Activated CD4-positive, alpha-beta memory T cell treated with anti-CD3 and anti-CD28 coated beads for 36 hours (primary cell): Measurements from ENCODE around the gene SRD5A1. TPM values are rescaled to one million over a fixed set of nuclear protein-coding genes. Genes with fewer than 3 reads are reported as not detected.

Experiments used
- CTCF ChIA-PET: fragments of 350-600 bp; sonication (Branson Sonifier 250); formaldehyde crosslinking; loops from one replicate; lab custom pipeline; 2021; ENCODE audit warnings: antibody characterized with exemption, inconsistent platforms; lab: Charles Lee
- POLR2A ChIA-PET: fragments of 350-600 bp; sonication (Branson Sonifier 250); formaldehyde crosslinking; loops from one replicate; lab custom pipeline; 2021; ENCODE audit warnings: antibody characterized with exemption; lab: Charles Lee
- DNase-seq: peaks from one replicate; pipeline ENCODE4 v3.0.0-alpha.2; 2020
- H3K27ac Mint-ChIP-seq: one replicate; pipeline ENCODE4 v1.8.0; 2021; ENCODE audit warnings: mixed read lengths
- H3K27me3 Mint-ChIP-seq: one replicate; pipeline ENCODE4 v1.8.0; 2021; ENCODE audit warnings: mixed read lengths
- H3K36me3 Mint-ChIP-seq: one replicate; pipeline ENCODE4 v1.8.0; 2021; ENCODE audit warnings: mixed read lengths
- H3K4me1 Mint-ChIP-seq: one replicate; pipeline ENCODE4 v1.8.0; 2021; ENCODE audit warnings: low read depth, mixed read lengths
- H3K4me3 Mint-ChIP-seq: one replicate; pipeline ENCODE4 v1.8.0; 2021; ENCODE audit warnings: mild to moderate bottlenecking, mixed read lengths
- H3K9me3 Mint-ChIP-seq: one replicate; pipeline ENCODE4 v1.8.0; 2021; ENCODE audit warnings: mixed read lengths
- intact Hi-C: fragments of 100-400 bp; cut with micrococcal nuclease; formaldehyde crosslinking; loops from one replicate; pipeline ENCODE4 v1.15.1; 2023
- total RNA-seq, 2 experiments: library from RNA; stranded (reverse); gene quantifications; one replicate each; pipeline ENCODE4 v1.2.3, GENCODE V29; 2021

SRD5A1 gene
- total RNA-seq, 2 experiments from 2014 or later: 9.5 to 11.0 TPM

- Mint-ChIP-seq H3K4me3 (no peak overlapping the region), H3K36me3 (peaks cover 63% of the 10 kb centered on the region), H3K27ac (no peak overlapping the region), H3K9me3 (no peaks in the 10 kb centered on the region), H3K27me3 (no peaks in the 10 kb centered on the region), H3K4me1 (no peaks in the 10 kb centered on the region)
- ChIA-PET POLR2A (no interaction called here), CTCF (no interaction called here)
- DNase-seq: no peak
- intact Hi-C loops: no loop called here
Observed at GRCh38 chr5:6607559-6607936, 25.7 kb upstream of the SRD5A1 start.

GRCh38 chr5:6608016-6608415 is 25.2 kb upstream of the SRD5A1 start:
- H3K4me1 Mint-ChIP-seq: peaks cover 3% of the 10 kb centered on the region
- no peaks in the 10 kb centered on the region for H3K27me3 Mint-ChIP-seq
- ChIA-PET POLR2A (no interaction called here), CTCF (no interaction called here)
- H3K4me3 Mint-ChIP-seq: no peak overlapping the region
- peaks cover 63% of the 10 kb centered on the region for H3K36me3 Mint-ChIP-seq
- H3K27ac Mint-ChIP-seq: no peak overlapping the region
- intact Hi-C loops: no loop called here
- no peaks in the 10 kb centered on the region for H3K9me3 Mint-ChIP-seq
- DNase-seq: no peak

- Mint-ChIP-seq H3K27me3 (no peaks in the 10 kb centered on the region), H3K27ac (no peak overlapping the region), H3K36me3 (peaks cover 70% of the 10 kb centered on the region), H3K9me3 (no peaks in the 10 kb centered on the region), H3K4me1 (peaks cover 24% of the 10 kb centered on the region), H3K4me3 (no peak overlapping the region)
- no peak for DNase-seq
- intact Hi-C loops: no loop called here
- ChIA-PET POLR2A (no interaction called here), CTCF (no interaction called here)
Observed at GRCh38 chr5:6611334-6612256, 21.6 kb upstream of the SRD5A1 start.

GRCh38 chr5:6615034-6615815 is 18.0 kb upstream of the SRD5A1 start:
- Mint-ChIP-seq H3K27ac (peak overlapping the region; percentile 18), H3K4me3 (no peak overlapping the region), H3K36me3 (peaks cover 57% of the 10 kb centered on the region), H3K4me1 (peaks cover 24% of the 10 kb centered on the region), H3K9me3 (no peaks in the 10 kb centered on the region), H3K27me3 (no peaks in the 10 kb centered on the region)
- no peak for DNase-seq
- POLR2A ChIA-PET: no interaction called here
- CTCF ChIA-PET: no interaction called here
- intact Hi-C loops: no loop called here

GRCh38 chr5:6616632-6617031 is 16.6 kb upstream of the SRD5A1 start:
- Mint-ChIP-seq H3K9me3 (no peaks in the 10 kb centered on the region), H3K36me3 (peaks cover 58% of the 10 kb centered on the region), H3K4me1 (peaks cover 24% of the 10 kb centered on the region), H3K4me3 (no peak overlapping the region), H3K27me3 (no peaks in the 10 kb centered on the region), H3K27ac (no peak overlapping the region)
- no peak for DNase-seq
- intact Hi-C loops: no loop called here
- CTCF ChIA-PET: interaction anchor here (0.6 kb wide), 1 partner anchor 11 kb away, joined by 3 read pairs; no protein-coding TSS in a partner anchor
- POLR2A ChIA-PET: no interaction called here

GRCh38 chr5:6623228-6623627 is 10.0 kb upstream of the SRD5A1 start:
- DNase-seq: no peak
- intact Hi-C loops: no loop called here
- Mint-ChIP-seq H3K27ac (no peak overlapping the region), H3K4me1 (peaks cover 17% of the 10 kb centered on the region), H3K27me3 (no peaks in the 10 kb centered on the region), H3K4me3 (no peak overlapping the region), H3K9me3 (peaks cover 16% of the 10 kb centered on the region), H3K36me3 (peaks cover 67% of the 10 kb centered on the region)
- CTCF ChIA-PET: interaction anchor here (0.7 kb wide), 1 partner anchor 123 kb away, joined by 3 read pairs; no protein-coding TSS in a partner anchor
- POLR2A ChIA-PET: no interaction called here

- intact Hi-C loops: no loop called here
- peaks cover 20% of the 10 kb centered on the region for H3K4me1 Mint-ChIP-seq
- peaks cover 16% of the 10 kb centered on the region for H3K9me3 Mint-ChIP-seq
- DNase-seq: no peak
- CTCF ChIA-PET: interaction anchor here (0.6 to 0.9 kb wide), 2 partner anchors 9 to 121 kb away, joined by 3 read pairs; partner anchors contain the start of gene NSUN2
- H3K27me3 Mint-ChIP-seq: no peaks in the 10 kb centered on the region
- peaks cover 70% of the 10 kb centered on the region for H3K36me3 Mint-ChIP-seq
- POLR2A ChIA-PET: interaction anchor here (1.5 kb wide), 1 partner anchor 10 kb away, joined by 3 read pairs; the partner anchor contains the start of gene SRD5A1
- H3K27ac Mint-ChIP-seq: no peak overlapping the region
- H3K4me3 Mint-ChIP-seq: no peak overlapping the region
Observed at GRCh38 chr5:6623941-6624340, 9.3 kb upstream of the SRD5A1 start.

- H3K9me3 Mint-ChIP-seq: peaks cover 16% of the 10 kb centered on the region
- no peak overlapping the region for H3K4me3 Mint-ChIP-seq
- no peak for DNase-seq
- H3K27ac Mint-ChIP-seq: no peak overlapping the region
- POLR2A ChIA-PET: no interaction called here
- CTCF ChIA-PET: interaction anchor here (0.6 to 1.8 kb wide), 2 partner anchors 69 to 119 kb away, joined by 3 to 6 read pairs; no protein-coding TSS in a partner anchor
- H3K36me3 Mint-ChIP-seq: peaks cover 83% of the 10 kb centered on the region
- H3K27me3 Mint-ChIP-seq: no peaks in the 10 kb centered on the region
- intact Hi-C loops: no loop called here
- peaks cover 43% of the 10 kb centered on the region for H3K4me1 Mint-ChIP-seq
Observed at GRCh38 chr5:6626508-6626907, 6.7 kb upstream of the SRD5A1 start.

GRCh38 chr5:6631441-6631840 is 1.8 kb upstream of the SRD5A1 start:
- peak overlapping the region; percentile 65 for H3K27ac Mint-ChIP-seq
- peak overlapping the region; percentile 97 for H3K4me3 Mint-ChIP-seq
- ChIA-PET CTCF (interaction anchor here (2.9 kb wide), 1 partner anchor 113 kb away, joined by 20 read pairs; no protein-coding TSS in a partner anchor), POLR2A (interaction anchor here (1.6 kb wide), 1 partner anchor 12 kb away, joined by 3 read pairs; no protein-coding TSS in a partner anchor)
- H3K36me3 Mint-ChIP-seq: peaks cover 46% of the 10 kb centered on the region
- no peaks in the 10 kb centered on the region for H3K9me3 Mint-ChIP-seq
- intact Hi-C loops: no loop called here
- peaks cover 42% of the 10 kb centered on the region for H3K4me1 Mint-ChIP-seq
- DNase-seq: no peak
- H3K27me3 Mint-ChIP-seq: no peaks in the 10 kb centered on the region

- Mint-ChIP-seq H3K4me3 (peak overlapping the region; percentile 97), H3K27ac (peak overlapping the region; percentile 95), H3K9me3 (no peaks in the 10 kb centered on the region), H3K27me3 (no peaks in the 10 kb centered on the region), H3K4me1 (peaks cover 40% of the 10 kb centered on the region), H3K36me3 (peaks cover 40% of the 10 kb centered on the region)
- intact Hi-C loops: loop anchor here (2.0 kb wide), 1 partner anchor 104 kb away; no protein-coding TSS in a partner anchor
- ChIA-PET CTCF (interaction anchor here (1.1 to 2.9 kb wide), 4 partner anchors 8 to 113 kb away, joined by 3 to 20 read pairs (median 4); no protein-coding TSS in a partner anchor), POLR2A (interaction anchor here (0.9 to 2.1 kb wide), 5 partner anchors 13 to 97 kb away, joined by 3 to 6 read pairs (median 5); partner anchors contain the start of gene TENT4A)
- DNase-seq: no peak
Observed at GRCh38 chr5:6632324-6632887, 834 bp upstream of the SRD5A1 start.

GRCh38 chr5:6633469-6634245 is 417 bp downstream of the SRD5A1 start:
- intact Hi-C loops: loop anchor here (1.0 to 2.0 kb wide), 7 partner anchors 80 to 1236 kb away; partner anchors contain the start of genes FASTKD3, ICE1, MED10 and MTRR
- Mint-ChIP-seq H3K27me3 (no peaks in the 10 kb centered on the region), H3K4me1 (peaks cover 40% of the 10 kb centered on the region), H3K27ac (peak overlapping the region; percentile 51), H3K4me3 (peak overlapping the region; percentile 97), H3K9me3 (no peaks in the 10 kb centered on the region), H3K36me3 (peaks cover 33% of the 10 kb centered on the region)
- POLR2A ChIA-PET: interaction anchor here (0.7 to 2.1 kb wide), 7 partner anchors 9 to 255 kb away, joined by 3 to 6 read pairs (median 4); partner anchors contain the start of genes MED10 and TENT4A
- CTCF ChIA-PET: interaction anchor here (1.1 to 2.9 kb wide), 3 partner anchors 96 to 133 kb away, joined by 4 to 20 read pairs (median 4); no protein-coding TSS in a partner anchor
- DNase-seq: no peak
